Caco-2 (cell line): ENCODE measurements around the gene TMEM252. TPM values are rescaled to one million over a fixed set of nuclear protein-coding genes. Genes with fewer than 3 reads are reported as not detected.

Experiments used
- BruUV-seq: library from RNA; stranded (reverse); fragments of 400-500 nt; replicated peaks from 2 replicates; lab custom pipeline; 2021; lab: Mats Ljungman, UMichigan
- CTCF ChIA-PET: fragments of 300-600 bp; sonication (Branson Sonifier 250); formaldehyde crosslinking; loops from one replicate; lab custom pipeline; 2022; ENCODE audit warnings: antibody characterized with exemption; lab: Charles Lee
- POLR2A ChIA-PET: fragments of 300-600 bp; sonication (Branson Sonifier 250); formaldehyde crosslinking; loops from one replicate; lab custom pipeline; 2022; ENCODE audit warnings: antibody characterized with exemption; lab: Charles Lee
- DNase-seq, 2 experiments: peaks; one replicate each; pipeline versions ENCODE4 v3.0.0 to v3.0.0-alpha.2; 2020 to 2022
- H3K27me3 ChIP-seq: replicated peaks from 2 replicates; pipeline ENCODE4 v1.6.0; 2011; ENCODE audit warnings: low read length; ENCODE audit not compliant: control insufficient read depth, insufficient read depth
- H3K36me3 ChIP-seq: 2 replicates; pipeline ENCODE4 v1.5.1; 2011; ENCODE audit warnings: low read length; ENCODE audit not compliant: control insufficient read depth, insufficient read depth
- H3K4me1 ChIP-seq: fragments of 250-450 bp; sonication (Bioruptor Pico); 2 replicates; pipeline ENCODE4 v1.5.1; 2020; ENCODE audit warnings: mild to moderate bottlenecking
- H3K4me3 ChIP-seq: 2 replicates; pipeline ENCODE4 v1.5.1; 2011; ENCODE audit warnings: low read depth, mild to moderate bottlenecking, control low read depth, low read length
- H3K9me3 ChIP-seq: fragments of 250-450 bp; sonication (Bioruptor Pico); 2 replicates; pipeline ENCODE4 v1.5.1; 2020; ENCODE audit warnings: mild to moderate bottlenecking, moderate library complexity
- H3K27ac Mint-ChIP-seq: one replicate; pipeline ENCODE4 v1.8.0; 2022; ENCODE audit warnings: mixed read lengths; ENCODE audit not compliant: unreplicated experiment
- H3K27me3 Mint-ChIP-seq: one replicate; pipeline ENCODE4 v1.8.0; 2022; ENCODE audit warnings: mixed read lengths; ENCODE audit not compliant: insufficient read depth, unreplicated experiment
- H3K36me3 Mint-ChIP-seq: one replicate; pipeline ENCODE4 v1.8.0; 2022; ENCODE audit warnings: mild to moderate bottlenecking, mixed read lengths; ENCODE audit not compliant: insufficient read depth, unreplicated experiment
- H3K4me1 Mint-ChIP-seq: one replicate; pipeline ENCODE4 v1.8.0; 2022; ENCODE audit warnings: low read depth, mixed read lengths; ENCODE audit not compliant: unreplicated experiment
- H3K4me3 Mint-ChIP-seq: one replicate; pipeline ENCODE4 v1.8.0; 2022; ENCODE audit warnings: mild to moderate bottlenecking, moderate library complexity, mixed read lengths; ENCODE audit not compliant: unreplicated experiment
- H3K9me3 Mint-ChIP-seq: one replicate; pipeline ENCODE4 v1.8.0; 2022; ENCODE audit warnings: mixed read lengths; ENCODE audit not compliant: unreplicated experiment
- CTCF ChIP-seq, 2 experiments: fragments of 200-600 bp in 1 of 2; IDR thresholded peaks; 1 replicate in 1 of 2; 2 replicates in 1 of 2; pipeline versions ENCODE4 v1.5.1 to v1.8.0; 2011 to 2022; ENCODE audit warnings: antibody characterized with exemption in 1 of 2, control low read depth in 1 of 2, inconsistent platforms in 1 of 2, low read depth in 1 of 2, low read length in 1 of 2, mild to moderate bottlenecking in 1 of 2, moderate library complexity in 1 of 2; ENCODE audit not compliant: insufficient read depth in 1 of 2, severe bottlenecking in 1 of 2, unreplicated experiment in 1 of 2
- intact Hi-C: fragments of 100-400 bp; cut with micrococcal nuclease; formaldehyde crosslinking; loops from one replicate; pipeline ENCODE4 v1.10.0; 2022; ENCODE audit not compliant: unreplicated experiment
- total RNA-seq: library from RNA; stranded (reverse); gene quantifications from 2 replicates; pipeline ENCODE4 v1.2.3, GENCODE V29; 2022

The TMEM252 gene
- total RNA-seq, 1 experiment from 2014 or later = not detected

- no peaks in the 10 kb centered on the region for H3K27me3 Mint-ChIP-seq
- Histone ChIP-seq H3K4me3 (no peak overlapping the region), H3K36me3 (no peaks in the 10 kb centered on the region), H3K4me1 (no peaks in the 10 kb centered on the region), H3K27me3 (no peaks in the 10 kb centered on the region), H3K9me3 (no peaks in the 10 kb centered on the region)
- no peak for DNase-seq
- H3K4me1 Mint-ChIP-seq = no peaks in the 10 kb centered on the region
- no peak for TF ChIP-seq CTCF (IDR thresholded peaks at IDR 0.05; ENCODE audit: insufficient read depth in 1 of 2, low read depth in 1 of 2, low read length in 1 of 2, severe bottlenecking in 1 of 2, unreplicated experiment in 1 of 2)
- CTCF ChIA-PET = no interaction called here
- no peak overlapping the region for H3K27ac Mint-ChIP-seq
- H3K4me3 Mint-ChIP-seq = no peak overlapping the region
- no peaks in the 10 kb centered on the region for H3K36me3 Mint-ChIP-seq
- no TSS peak for BruUV-seq
- intact Hi-C loops = no loop called here
- H3K9me3 Mint-ChIP-seq = no peaks in the 10 kb centered on the region
- POLR2A ChIA-PET = no interaction called here
Observed at GRCh38 chr9:68493541-68493940, 47.1 kb downstream of the TMEM252 start.

GRCh38 chr9:68492806-68493205 is 47.9 kb downstream of the TMEM252 start:
- H3K27ac Mint-ChIP-seq = no peak overlapping the region

GRCh38 chr9:68489646-68490045 is 51.0 kb downstream of the TMEM252 start:
- Mint-ChIP-seq H3K9me3 (no peaks in the 10 kb centered on the region), H3K4me1 (no peaks in the 10 kb centered on the region), H3K36me3 (no peaks in the 10 kb centered on the region), H3K27ac (no peak overlapping the region), H3K27me3 (no peaks in the 10 kb centered on the region), H3K4me3 (no peak overlapping the region)
- Histone ChIP-seq H3K27me3 (no peaks in the 10 kb centered on the region), H3K4me1 (no peaks in the 10 kb centered on the region), H3K9me3 (no peaks in the 10 kb centered on the region), H3K36me3 (no peaks in the 10 kb centered on the region), H3K4me3 (no peak overlapping the region)
- CTCF ChIA-PET = no interaction called here
- POLR2A ChIA-PET = no interaction called here
- intact Hi-C loops = no loop called here
- no peak for TF ChIP-seq CTCF (IDR thresholded peaks at IDR 0.05; ENCODE audit: insufficient read depth in 1 of 2, low read depth in 1 of 2, low read length in 1 of 2, severe bottlenecking in 1 of 2, unreplicated experiment in 1 of 2)
- DNase-seq = no peak
- no TSS peak for BruUV-seq

More at GRCh38 chr9:68492806-68493205, 47.9 kb downstream of the TMEM252 start:
- Mint-ChIP-seq H3K4me1 (no peaks in the 10 kb centered on the region), H3K36me3 (no peaks in the 10 kb centered on the region), H3K9me3 (no peaks in the 10 kb centered on the region), H3K27me3 (no peaks in the 10 kb centered on the region), H3K4me3 (no peak overlapping the region)
- POLR2A ChIA-PET = no interaction called here
- intact Hi-C loops = no loop called here
- CTCF ChIA-PET = no interaction called here
- no peak overlapping the region for H3K4me3 ChIP-seq
- H3K9me3 ChIP-seq = no peaks in the 10 kb centered on the region
- no peaks in the 10 kb centered on the region for H3K36me3 ChIP-seq
- no peak for DNase-seq
- no peaks in the 10 kb centered on the region for H3K4me1 ChIP-seq
- H3K27me3 ChIP-seq = no peaks in the 10 kb centered on the region
- no peak for TF ChIP-seq CTCF (IDR thresholded peaks at IDR 0.05; ENCODE audit: insufficient read depth in 1 of 2, low read depth in 1 of 2, low read length in 1 of 2, severe bottlenecking in 1 of 2, unreplicated experiment in 1 of 2)
- BruUV-seq = no TSS peak
